HCT116 (cell line): Measurements from ENCODE around the gene VMO1. TPM values are rescaled to one million over a fixed set of nuclear protein-coding genes. Genes with fewer than 3 reads are reported as not detected.
A peak's percentile ranks its signal among the peaks of the same experiment; 100 is the strongest.

ENCODE experiments used
- ATAC-seq: fragments of 200-7000 bp; cut with Tn5 transposase; 2 replicates; pipeline ENCODE4 v1.9.1; 2020; ENCODE audit warnings: mild to moderate bottlenecking, moderate library complexity
- BruUV-seq: library from RNA; stranded (reverse); fragments of 400-500 nt; replicated peaks from 2 replicates; lab custom pipeline; 2021; lab: Mats Ljungman, UMichigan
- CTCF ChIA-PET: fragments of 300-600 bp; sonication (Branson Sonifier 250); formaldehyde crosslinking; loops from one replicate; lab custom pipeline; 2021; ENCODE audit warnings: antibody characterized with exemption; lab: Charles Lee
- POLR2A ChIA-PET: fragments of 300-600, 350-600 bp; sonication (Branson Sonifier 250); formaldehyde crosslinking; loops from one replicate; lab custom pipeline; 2021; ENCODE audit warnings: antibody characterized with exemption; lab: Charles Lee
- RAD21 ChIA-PET, 2 experiments: fragments of 300-600 bp; sonication (Branson Sonifier 250); formaldehyde crosslinking; loops; one replicate each; lab custom pipeline; 2023; ENCODE audit warnings: low total read pairs in 2 of 2; ENCODE audit not compliant: uncharacterized antibody in 2 of 2, unreplicated experiment in 2 of 2, low non-redundant PET in 1 of 2; lab: Charles Lee
- DNase-seq: peaks from one replicate; pipeline ENCODE4 v3.0.0-alpha.2; 2010; ENCODE audit warnings: low read depth, low spot score
- H2AFZ ChIP-seq: fragments of 200-600 bp; shearing (Covaris generic), sonication (generic); 2 replicates; pipeline ENCODE4 v1.6.1; 2017; ENCODE audit warnings: low read depth, mixed run types, mixed read lengths, antibody characterized with exemption, low read length; ENCODE audit not compliant: poor library complexity, severe bottlenecking
- H3K27ac ChIP-seq: 2 replicates; pipeline ENCODE4 v1.5.1; 2012; ENCODE audit warnings: low read depth, low read length
- H3K27me3 ChIP-seq: fragments of 200-600 bp; sonication (generic); 2 replicates; pipeline ENCODE4 v1.6.1; 2016; ENCODE audit warnings: mixed run types, low read length, mixed read lengths; ENCODE audit not compliant: insufficient read depth
- H3K36me3 ChIP-seq, 2 experiments: fragments of 200-500 bp in 1 of 2; fragments of 200-600 bp in 1 of 2; sonication (Bioruptor generic) in 1 of 2; sonication (generic) in 1 of 2; 2 replicates each; pipeline versions ENCODE4 v1.5.1 to v1.6.1; 2014 to 2016; ENCODE audit warnings: low read length in 2 of 2, inconsistent platforms in 1 of 2, mixed read lengths in 1 of 2, mixed run types in 1 of 2; ENCODE audit not compliant: insufficient read depth in 2 of 2, control insufficient read depth in 1 of 2
- H3K4me1 ChIP-seq, 2 experiments: fragments of 200-600 bp in 1 of 2; sonication (generic) in 1 of 2; 2 replicates each; pipeline versions ENCODE4 v1.5.1 to v1.6.1; 2012 to 2017; ENCODE audit warnings: low read length in 2 of 2, inconsistent platforms in 1 of 2, mild to moderate bottlenecking in 1 of 2, mixed read lengths in 1 of 2, mixed run types in 1 of 2, moderate library complexity in 1 of 2; ENCODE audit not compliant: insufficient read depth in 2 of 2, control insufficient read depth in 1 of 2
- H3K4me2 ChIP-seq: fragments of 200-600 bp; sonication (generic); 2 replicates; pipeline ENCODE4 v1.6.1; 2017; ENCODE audit warnings: mixed run types, low read length, mixed read lengths
- H3K4me3 ChIP-seq, 2 experiments: fragments of 200-600 bp in 1 of 2; sonication (generic) in 1 of 2; replicated peaks in 1 of 2; 2 replicates each; pipeline ENCODE4 v1.5.1; 2011 to 2016; ENCODE audit warnings: low read length in 2 of 2, control low read depth in 1 of 2, low read depth in 1 of 2, mild to moderate bottlenecking in 1 of 2, mixed read lengths in 1 of 2, mixed run types in 1 of 2
- H3K79me2 ChIP-seq: fragments of 200-600 bp; sonication (generic); 2 replicates; pipeline ENCODE4 v1.6.1; 2017; ENCODE audit warnings: mild to moderate bottlenecking, mixed run types, low read length, moderate library complexity, mixed read lengths; ENCODE audit not compliant: insufficient read depth
- H3K9ac ChIP-seq: fragments of 200-600 bp; sonication (generic); 2 replicates; pipeline ENCODE4 v1.6.1; 2016; ENCODE audit warnings: low read length, mixed read lengths
- H3K9me2 ChIP-seq: fragments of 200-600 bp; sonication (generic), shearing (Covaris generic); 2 replicates; pipeline ENCODE4 v1.6.1; 2017; ENCODE audit warnings: mixed run types, mild to moderate bottlenecking, moderate library complexity; ENCODE audit not compliant: insufficient read depth
- H3K9me3 ChIP-seq, 2 experiments: fragments of 200-500 bp in 1 of 2; fragments of 200-600 bp in 1 of 2; sonication (Bioruptor generic) in 1 of 2; sonication (generic) in 1 of 2; 2 replicates each; pipeline ENCODE4 v1.6.1; 2014 to 2017; ENCODE audit warnings: low read length in 2 of 2, mixed read lengths in 2 of 2, inconsistent platforms in 1 of 2, low read depth in 1 of 2, mild to moderate bottlenecking in 1 of 2, mixed run types in 1 of 2, moderate library complexity in 1 of 2; ENCODE audit not compliant: control insufficient read depth in 1 of 2, insufficient read depth in 1 of 2
- H4K20me1 ChIP-seq: fragments of 200-600 bp; sonication (generic), shearing (Covaris generic); 2 replicates; pipeline ENCODE4 v1.6.1; 2017; ENCODE audit warnings: mixed run types, mild to moderate bottlenecking, moderate library complexity; ENCODE audit not compliant: insufficient read depth
- CEBPB ChIP-seq: IDR thresholded peaks from 2 replicates; pipeline ENCODE4 v1.6.1; 2012; ENCODE audit warnings: low read depth
- EGR1 ChIP-seq: IDR thresholded peaks from 2 replicates; pipeline ENCODE4 v1.6.1; 2012; ENCODE audit warnings: low read depth
- JUND ChIP-seq: IDR thresholded peaks from 2 replicates; pipeline ENCODE4 v1.6.1; 2012
- intact Hi-C: fragments of 100-400 bp; cut with micrococcal nuclease; formaldehyde crosslinking; loops from 2 replicates; pipeline ENCODE4 v1.10.0; 2022
- total RNA-seq: library from RNA; stranded (reverse); gene quantifications from one replicate; pipeline ENCODE4 v1.2.1, GENCODE V29; 2021; ENCODE audit not compliant: unreplicated experiment
- TF ChIP-seq, protein P1 (sequence below): IDR thresholded peaks from 2 replicates; pipeline ENCODE4 v1.6.1; 2012
- TF ChIP-seq, protein P2 (sequence below): IDR thresholded peaks from 2 replicates; pipeline ENCODE4 v1.6.1; 2012; ENCODE audit warnings: low read depth
- TF ChIP-seq, protein P3 (sequence below): IDR thresholded peaks from 2 replicates; pipeline ENCODE4 v1.6.1; 2012

Gene VMO1
- total RNA-seq, 1 experiment from 2014 or later, result 0.76 TPM

DNA sequence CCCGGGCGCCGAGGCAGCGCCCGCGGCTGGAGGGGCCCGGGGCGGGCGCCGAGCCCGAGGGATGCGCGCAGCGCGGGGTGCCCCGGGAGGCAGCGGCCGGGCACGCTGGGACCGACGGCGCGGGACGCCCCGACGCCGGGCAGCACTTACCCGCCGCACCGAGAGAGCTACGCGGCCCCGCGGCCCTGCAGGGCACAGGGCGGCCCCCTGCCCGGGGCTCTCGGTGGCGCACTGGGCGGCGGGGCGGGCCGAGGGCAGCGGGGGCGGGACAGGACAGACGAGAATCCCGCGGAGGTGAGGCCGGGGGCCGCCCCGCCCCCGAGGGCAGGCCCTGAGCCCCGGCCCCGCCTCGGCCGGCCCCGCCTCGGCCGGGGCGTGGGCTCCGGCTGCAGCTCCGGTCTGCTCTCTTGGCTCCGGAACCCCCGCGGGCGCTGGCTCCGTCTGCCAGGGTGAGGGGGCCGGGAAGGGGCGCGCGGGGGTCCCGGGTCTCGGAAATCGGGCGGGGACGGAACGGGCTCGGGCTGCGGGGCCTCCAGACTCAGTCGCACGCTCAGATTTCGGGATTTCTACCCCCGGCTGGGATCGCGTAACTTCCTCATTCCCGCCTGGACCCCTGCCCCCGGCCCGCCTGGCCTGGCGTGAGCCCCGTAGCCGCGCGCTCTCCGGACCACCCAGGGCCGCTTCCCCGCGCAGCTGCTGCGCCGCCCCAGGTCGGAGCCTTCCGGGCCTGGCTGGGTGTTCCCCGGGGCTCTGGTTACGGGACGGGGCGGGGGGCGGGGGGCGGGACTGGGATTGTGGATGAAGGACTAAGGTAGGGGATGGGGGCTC is 20.8 kb upstream of the VMO1 start, which contains the start of gene PLD2 (continued):
- peak; percentile 51; the same call in 1 of the 2 replicates for TF ChIP-seq EGR1
- TF ChIP-seq, protein P1, sequence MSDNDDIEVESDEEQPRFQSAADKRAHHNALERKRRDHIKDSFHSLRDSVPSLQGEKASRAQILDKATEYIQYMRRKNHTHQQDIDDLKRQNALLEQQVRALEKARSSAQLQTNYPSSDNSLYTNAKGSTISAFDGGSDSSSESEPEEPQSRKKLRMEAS, result no peak

DNA sequence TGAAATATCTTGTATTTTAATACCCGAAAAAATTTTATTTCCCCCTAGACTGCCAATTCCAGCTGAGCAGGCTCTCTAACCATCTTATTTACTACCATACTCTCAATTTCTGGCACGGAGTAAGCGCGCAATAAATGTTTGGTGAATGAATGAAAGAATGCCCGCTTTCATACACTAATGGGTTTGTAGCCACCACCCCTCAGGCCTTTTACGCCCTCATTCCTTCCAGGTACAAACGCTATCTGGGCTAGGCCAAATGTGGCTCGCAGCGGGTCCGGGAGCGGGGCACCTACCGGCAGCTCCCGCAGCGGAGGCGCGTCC is 20.3 kb upstream of the VMO1 start:
- no peak for DNase-seq
- H2AFZ ChIP-seq, result no peak overlapping the region
- H4K20me1 ChIP-seq, result no peaks in the 10 kb centered on the region
- RAD21 ChIA-PET, result no interaction called here
- BruUV-seq, result no TSS peak
- no peaks in the 10 kb centered on the region for H3K9me2 ChIP-seq
- H3K27ac ChIP-seq, result peak overlapping the region; percentile 76
- H3K9me3 ChIP-seq, result no peaks in the 10 kb centered on the region
- H3K27me3 ChIP-seq, result no peaks in the 10 kb centered on the region
- TF ChIP-seq JUND (no peak), CEBPB (no peak)
- TF ChIP-seq, protein P1, result no peak
- TF ChIP-seq, protein P2, sequence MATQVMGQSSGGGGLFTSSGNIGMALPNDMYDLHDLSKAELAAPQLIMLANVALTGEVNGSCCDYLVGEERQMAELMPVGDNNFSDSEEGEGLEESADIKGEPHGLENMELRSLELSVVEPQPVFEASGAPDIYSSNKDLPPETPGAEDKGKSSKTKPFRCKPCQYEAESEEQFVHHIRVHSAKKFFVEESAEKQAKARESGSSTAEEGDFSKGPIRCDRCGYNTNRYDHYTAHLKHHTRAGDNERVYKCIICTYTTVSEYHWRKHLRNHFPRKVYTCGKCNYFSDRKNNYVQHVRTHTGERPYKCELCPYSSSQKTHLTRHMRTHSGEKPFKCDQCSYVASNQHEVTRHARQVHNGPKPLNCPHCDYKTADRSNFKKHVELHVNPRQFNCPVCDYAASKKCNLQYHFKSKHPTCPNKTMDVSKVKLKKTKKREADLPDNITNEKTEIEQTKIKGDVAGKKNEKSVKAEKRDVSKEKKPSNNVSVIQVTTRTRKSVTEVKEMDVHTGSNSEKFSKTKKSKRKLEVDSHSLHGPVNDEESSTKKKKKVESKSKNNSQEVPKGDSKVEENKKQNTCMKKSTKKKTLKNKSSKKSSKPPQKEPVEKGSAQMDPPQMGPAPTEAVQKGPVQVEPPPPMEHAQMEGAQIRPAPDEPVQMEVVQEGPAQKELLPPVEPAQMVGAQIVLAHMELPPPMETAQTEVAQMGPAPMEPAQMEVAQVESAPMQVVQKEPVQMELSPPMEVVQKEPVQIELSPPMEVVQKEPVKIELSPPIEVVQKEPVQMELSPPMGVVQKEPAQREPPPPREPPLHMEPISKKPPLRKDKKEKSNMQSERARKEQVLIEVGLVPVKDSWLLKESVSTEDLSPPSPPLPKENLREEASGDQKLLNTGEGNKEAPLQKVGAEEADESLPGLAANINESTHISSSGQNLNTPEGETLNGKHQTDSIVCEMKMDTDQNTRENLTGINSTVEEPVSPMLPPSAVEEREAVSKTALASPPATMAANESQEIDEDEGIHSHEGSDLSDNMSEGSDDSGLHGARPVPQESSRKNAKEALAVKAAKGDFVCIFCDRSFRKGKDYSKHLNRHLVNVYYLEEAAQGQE, result no peak
- TF ChIP-seq, protein P3, sequence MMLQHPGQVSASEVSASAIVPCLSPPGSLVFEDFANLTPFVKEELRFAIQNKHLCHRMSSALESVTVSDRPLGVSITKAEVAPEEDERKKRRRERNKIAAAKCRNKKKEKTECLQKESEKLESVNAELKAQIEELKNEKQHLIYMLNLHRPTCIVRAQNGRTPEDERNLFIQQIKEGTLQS, result no peak
- no peaks in the 10 kb centered on the region for H3K79me2 ChIP-seq
- CTCF ChIA-PET, result interaction anchor here (1.8 kb wide), 1 partner anchor 16 kb away, joined by 6 read pairs; no protein-coding TSS in a partner anchor
- peak overlapping the region; percentile 77 for H3K9ac ChIP-seq
- intact Hi-C loops, result no loop called here
- peak overlapping the region; percentile 59 to 84 for H3K4me3 ChIP-seq
- H3K4me2 ChIP-seq, result peak overlapping the region; percentile 85
- peaks cover 12 to 13% of the 10 kb centered on the region in 2 experiments for H3K4me1 ChIP-seq
- POLR2A ChIA-PET, result interaction anchor here (0.6 to 1.2 kb wide), 3 partner anchors 10 to 654 kb away, joined by 3 to 5 read pairs (median 5); partner anchors contain the start of gene PSMB6
- no peak for ATAC-seq
- H3K36me3 ChIP-seq, result peaks cover 5 to 7% of the 10 kb centered on the region in 2 experiments; a peak in 3 of 4 replicates
